Nucleus accumbens (tissue), 56 donors: Measurements from ENCODE around the gene LPAR6.
"Not testable (repeated sequence)": the region's sequence is repeated elsewhere in the genome, so short reads cannot be mapped to it uniquely, and the experiment has no call there.

ENCODE experiments used
- DNase-seq, 56 donors: peaks; one replicate each; lab custom pipeline; 2025; lab: John Stamatoyannopoulos, UW

The LPAR6 gene

GRCh38 chr13:48412881-48413351, at the start of gene LPAR6:
TSS of gene LPAR6 (minus strand) at chr13:48413113. CDS start at chr13:48412423, 690 bp downstream.
- no peak for DNase-seq

DNA sequence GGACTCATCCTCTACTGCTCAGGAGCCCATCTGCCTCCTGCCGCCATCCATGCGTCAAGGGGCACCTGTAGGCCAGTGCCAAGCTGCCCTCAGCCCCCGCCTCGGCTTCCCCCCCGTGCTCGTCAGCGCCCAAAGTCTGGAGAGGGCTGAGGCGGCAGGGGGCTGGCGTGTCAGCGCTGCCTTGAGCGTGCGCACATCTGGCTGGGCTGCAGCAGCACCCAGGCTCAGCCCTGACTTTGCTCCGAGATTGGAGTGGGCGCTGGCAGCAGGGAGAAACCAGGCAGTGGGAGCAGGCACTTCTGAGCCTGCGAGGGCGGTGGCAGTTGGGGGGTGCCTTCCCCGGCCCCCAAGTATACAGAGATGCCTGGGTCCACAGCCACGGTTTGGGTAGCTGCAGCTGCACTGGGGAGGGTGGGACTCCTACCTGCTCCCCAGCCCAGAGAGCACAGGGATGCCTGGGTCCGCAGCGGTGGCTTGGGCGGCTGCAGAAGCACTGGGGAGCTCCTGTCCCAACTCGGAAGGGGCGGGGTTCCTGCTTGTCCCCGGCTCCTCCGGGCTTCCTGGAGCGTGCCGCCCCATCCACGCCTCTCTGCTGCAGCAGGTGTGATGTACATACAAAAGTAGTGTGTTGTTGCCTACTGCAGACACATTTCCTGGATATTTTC, 44.8 kb upstream of the LPAR6 start:
- no peak for DNase-seq

DNA sequence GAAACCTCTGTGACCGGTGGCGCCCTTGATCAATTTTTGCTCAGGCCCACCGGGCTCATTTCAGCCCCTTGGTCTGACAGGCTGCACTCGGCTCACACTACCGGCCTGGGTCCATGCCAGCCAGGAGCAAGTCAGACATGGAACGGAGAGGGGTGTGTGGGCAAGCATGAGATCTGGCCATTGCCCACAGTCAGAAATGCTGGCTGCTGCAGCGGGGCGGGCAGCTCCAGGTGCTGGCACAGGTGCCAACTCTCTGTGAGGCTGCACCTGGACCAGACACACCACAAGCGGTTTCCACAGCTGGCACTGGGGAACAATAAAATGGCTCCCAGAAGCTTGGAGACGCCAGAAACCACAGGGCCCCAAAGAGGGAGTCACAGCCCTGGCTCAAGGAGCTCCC, 43.6 kb upstream of the LPAR6 start:
- DNase-seq: no peak

GRCh38 chr13:48451196-48451595, 38.3 kb upstream of the LPAR6 start:
- DNase-seq: not testable (repeated sequence)

- no peak for DNase-seq
Observed at GRCh38 chr13:48449656-48450055, 36.7 kb upstream of the LPAR6 start.

GRCh38 chr13:48448959-48449614, 36.2 kb upstream of the LPAR6 start:
- no peak for DNase-seq

- no peak for DNase-seq
Observed at GRCh38 chr13:48448285-48448958, 35.5 kb upstream of the LPAR6 start.

DNA sequence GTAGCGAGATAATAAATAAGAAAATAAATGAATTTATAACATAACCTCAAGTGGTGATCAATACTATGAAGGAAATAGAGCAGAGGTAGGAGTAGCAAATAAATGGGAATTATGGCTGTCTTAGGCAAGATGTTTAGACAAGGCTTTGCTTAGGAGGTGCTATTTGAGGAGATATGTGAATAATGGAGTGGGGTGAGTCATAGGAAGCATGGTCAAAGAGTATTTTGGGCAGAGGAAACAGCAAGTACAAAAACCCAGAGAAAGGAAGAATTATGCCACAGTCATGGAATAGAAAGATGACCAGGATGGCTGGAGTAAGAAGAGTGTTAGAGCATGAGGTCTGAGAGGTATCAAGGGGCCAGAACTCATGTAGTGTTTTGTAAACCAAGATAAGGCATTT, 33.6 kb upstream of the LPAR6 start:
- no peak for DNase-seq

GRCh38 chr13:48443442-48444208, 30.7 kb upstream of the LPAR6 start:
- no peak for DNase-seq

- DNase-seq: peak in 24 of 56 donors; percentile 5 to 64 (median 18)
Observed at GRCh38 chr13:48437371-48437770, 24.5 kb upstream of the LPAR6 start.

GRCh38 chr13:48436661-48437288, 23.9 kb upstream of the LPAR6 start:
- DNase-seq: no peak

GRCh38 chr13:48434200-48434599, 21.3 kb upstream of the LPAR6 start:
- no peak for DNase-seq

DNA sequence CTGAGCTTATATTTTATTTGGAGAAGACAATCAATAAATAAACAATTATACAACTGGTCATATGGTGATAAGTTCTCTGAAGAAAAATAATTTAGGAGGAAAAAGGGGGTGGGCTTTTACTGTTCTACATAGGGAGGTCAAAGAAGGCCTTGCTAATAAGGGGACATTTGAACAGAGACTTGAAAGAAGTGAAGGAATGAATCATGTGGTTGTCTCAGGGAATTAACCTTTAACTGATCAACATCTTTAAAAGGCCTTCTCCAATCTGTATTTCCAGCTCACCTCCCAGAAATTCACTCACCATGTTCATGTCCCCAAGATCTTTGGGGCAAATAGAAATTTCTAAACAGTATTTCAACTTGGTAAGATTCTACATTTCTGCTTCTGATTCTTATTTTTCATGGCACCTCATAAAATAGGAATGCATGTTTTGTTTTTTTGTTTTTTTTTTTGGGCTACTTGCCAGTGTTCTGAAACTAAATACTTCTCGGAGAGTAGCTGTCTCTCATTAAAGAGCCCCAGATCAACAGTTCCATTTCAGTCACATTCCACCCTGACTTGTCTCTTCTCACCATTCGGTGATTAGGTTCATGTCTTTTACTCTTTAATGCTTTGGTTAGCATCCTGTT, 19.2 kb upstream of the LPAR6 start:
- DNase-seq: no peak

DNA sequence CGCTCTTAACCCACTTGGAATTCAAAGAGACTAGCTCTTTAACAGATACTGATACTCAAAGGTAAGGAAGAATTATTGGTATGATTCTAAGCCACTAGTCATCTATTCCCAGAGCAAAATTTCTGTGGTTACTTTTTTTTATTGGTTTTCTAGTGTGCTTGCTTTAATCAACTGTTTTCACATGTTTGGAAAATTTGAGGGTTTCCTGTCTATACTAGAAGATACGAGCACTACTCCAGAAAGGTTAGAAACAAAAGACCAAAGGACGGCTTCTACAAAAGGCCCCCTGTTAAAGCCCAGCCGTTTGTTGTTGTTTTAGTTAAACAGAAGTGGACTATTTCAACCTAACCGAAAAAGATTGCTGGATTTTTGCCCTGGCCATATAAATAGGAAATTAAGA, 18.5 kb upstream of the LPAR6 start:
- DNase-seq: no peak

GRCh38 chr13:48429886-48430285, 17.0 kb upstream of the LPAR6 start:
- DNase-seq: no peak

DNA sequence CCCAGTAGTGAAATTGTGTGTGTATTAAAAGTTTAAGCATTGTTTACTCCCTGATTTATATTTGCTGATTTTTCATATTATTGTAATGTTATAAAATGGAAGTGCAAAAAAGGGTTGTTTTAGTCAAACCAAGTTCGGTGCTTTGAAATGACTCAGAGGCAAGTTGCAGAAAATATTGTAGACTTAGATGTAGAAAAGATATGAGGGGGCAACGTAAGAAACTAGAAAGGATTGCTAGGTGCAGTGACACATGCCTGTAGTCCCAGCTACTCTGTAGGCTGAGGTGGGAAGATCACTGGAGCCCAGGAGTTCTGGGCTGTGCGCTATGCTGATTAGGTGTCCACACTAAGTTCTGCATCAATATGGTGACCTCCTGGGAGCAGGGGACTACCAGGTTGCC, 16.1 kb upstream of the LPAR6 start:
- DNase-seq: peak in 1 of 56 donors; percentile 24

GRCh38 chr13:48426755-48427298, 13.9 kb upstream of the LPAR6 start:
- peak in 1 of 56 donors; percentile 14 for DNase-seq

- no peak for DNase-seq
Observed at GRCh38 chr13:48426052-48426451, 13.1 kb upstream of the LPAR6 start.

GRCh38 chr13:48424212-48424611, 11.3 kb upstream of the LPAR6 start:
- no peak for DNase-seq

- not testable (repeated sequence) for DNase-seq
Observed at GRCh38 chr13:48422003-48422402, 9.1 kb upstream of the LPAR6 start.
